B cell (primary cell): ENCODE results near the gene NDFIP1.

Experiments
- EZH2 ChIP-seq: IDR thresholded peaks from 2 replicates; pipeline ENCODE4 v1.6.1; 2012; ENCODE audit warnings: borderline replicate concordance, low read depth, mild to moderate bottlenecking, moderate library complexity, low read length; ENCODE audit not compliant: insufficient read depth, poor library complexity, severe bottlenecking
- TF ChIP-seq, protein P1 (sequence below): fragments of 200-600 bp; IDR thresholded peaks from one replicate; pipeline ENCODE4 v1.8.0; 2022; ENCODE audit warnings: antibody characterized with exemption, mild to moderate bottlenecking

DNA sequence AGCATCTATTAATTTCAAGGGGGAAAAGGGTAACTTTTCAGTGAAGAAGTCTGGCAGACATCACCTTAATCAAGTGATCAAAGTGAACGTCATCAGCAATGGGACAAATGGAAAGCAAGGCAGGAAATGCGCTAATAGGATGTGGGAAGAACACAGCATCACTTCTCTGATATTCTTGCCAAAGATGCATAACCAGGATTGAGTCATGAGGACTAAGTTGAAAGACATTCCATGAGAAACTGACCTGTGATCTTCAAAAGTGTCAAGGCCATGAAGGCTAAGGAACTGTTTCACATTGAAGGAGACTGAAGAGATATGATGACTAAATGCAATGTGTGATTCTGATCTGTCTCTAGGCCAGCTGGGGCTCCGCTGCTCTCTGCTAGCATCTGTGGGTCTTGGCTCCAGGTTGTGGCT lies 92.9 kb downstream of the NDFIP1 start:
- TF ChIP-seq, protein P1, sequence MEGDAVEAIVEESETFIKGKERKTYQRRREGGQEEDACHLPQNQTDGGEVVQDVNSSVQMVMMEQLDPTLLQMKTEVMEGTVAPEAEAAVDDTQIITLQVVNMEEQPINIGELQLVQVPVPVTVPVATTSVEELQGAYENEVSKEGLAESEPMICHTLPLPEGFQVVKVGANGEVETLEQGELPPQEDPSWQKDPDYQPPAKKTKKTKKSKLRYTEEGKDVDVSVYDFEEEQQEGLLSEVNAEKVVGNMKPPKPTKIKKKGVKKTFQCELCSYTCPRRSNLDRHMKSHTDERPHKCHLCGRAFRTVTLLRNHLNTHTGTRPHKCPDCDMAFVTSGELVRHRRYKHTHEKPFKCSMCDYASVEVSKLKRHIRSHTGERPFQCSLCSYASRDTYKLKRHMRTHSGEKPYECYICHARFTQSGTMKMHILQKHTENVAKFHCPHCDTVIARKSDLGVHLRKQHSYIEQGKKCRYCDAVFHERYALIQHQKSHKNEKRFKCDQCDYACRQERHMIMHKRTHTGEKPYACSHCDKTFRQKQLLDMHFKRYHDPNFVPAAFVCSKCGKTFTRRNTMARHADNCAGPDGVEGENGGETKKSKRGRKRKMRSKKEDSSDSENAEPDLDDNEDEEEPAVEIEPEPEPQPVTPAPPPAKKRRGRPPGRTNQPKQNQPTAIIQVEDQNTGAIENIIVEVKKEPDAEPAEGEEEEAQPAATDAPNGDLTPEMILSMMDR, result no peak
- no peak for TF ChIP-seq EZH2
